HEK293 (cell line): Measurements from ENCODE around the gene BEGAIN.

Experiments
- CTCF ChIA-PET: fragments of 350-600 bp; formaldehyde crosslinking; extraction: SDS; loops from one replicate; lab custom pipeline; 2021; ENCODE audit warnings: antibody characterized with exemption; lab: Yijun Ruan, JAX
- POLR2A ChIA-PET: fragments of 300-600 bp; formaldehyde crosslinking; extraction: SDS; loops from one replicate; lab custom pipeline; 2020; ENCODE audit warnings: antibody characterized with exemption, inconsistent platforms; lab: Yijun Ruan, JAX
- H3K27ac ChIP-seq: fragments of 200-500 bp; sonication (Bioruptor generic); 2 replicates; pipeline ENCODE4 v1.5.1; 2014; ENCODE audit warnings: low read depth, low read length, control low read depth, inconsistent platforms; ENCODE audit errors: extremely low read depth
- H3K36me3 ChIP-seq, 2 experiments: fragments of 200-500 bp in 1 of 2; sonication (Bioruptor generic) in 1 of 2; 1 replicate in 1 of 2; 2 replicates in 1 of 2; pipeline ENCODE4 v1.5.1; 2014 to 2017; ENCODE audit warnings: inconsistent platforms in 2 of 2, low read length in 2 of 2; ENCODE audit not compliant: control insufficient read depth in 2 of 2, insufficient read depth in 1 of 2
- H3K4me1 ChIP-seq: fragments of 200-500 bp; sonication (Bioruptor generic); 2 replicates; pipeline ENCODE4 v1.5.1; 2014; ENCODE audit warnings: mild to moderate bottlenecking, low read length, inconsistent platforms; ENCODE audit not compliant: control insufficient read depth, insufficient read depth
- H3K4me3 ChIP-seq: 2 replicates; pipeline ENCODE4 v1.5.1; 2011; ENCODE audit warnings: low read depth, mild to moderate bottlenecking, control low read depth, low read length, moderate library complexity
- H3K9me3 ChIP-seq: fragments of 200-500 bp; sonication (Bioruptor generic); 2 replicates; pipeline ENCODE4 v1.5.1; 2014; ENCODE audit warnings: low read depth, low read length, inconsistent platforms; ENCODE audit not compliant: control insufficient read depth, insufficient read depth
- BCL11B ChIP-seq: fragments of 450-650 bp; formaldehyde crosslinking; IDR thresholded peaks from 2 replicates; pipeline ENCODE4 v1.5.1; 2016; ENCODE audit warnings: low read depth, missing biosample characterization, missing genetic modification characterization
- HOXA7 ChIP-seq: sonication (generic); formaldehyde crosslinking; IDR thresholded peaks from 2 replicates; pipeline ENCODE4 v1.8.1; 2022; ENCODE audit warnings: missing genetic modification reagents, borderline replicate concordance
- KLF7 ChIP-seq: fragments of 450-650 bp; formaldehyde crosslinking; IDR thresholded peaks from 2 replicates; pipeline ENCODE4 v1.5.1; 2016; ENCODE audit warnings: missing biosample characterization, missing genetic modification characterization, borderline replicate concordance
- SCRT1 ChIP-seq: fragments of 450-650 bp; formaldehyde crosslinking; IDR thresholded peaks from 2 replicates; pipeline ENCODE4 v1.5.1; 2016; ENCODE audit warnings: missing biosample characterization, missing genetic modification characterization, borderline replicate concordance
- ZNF140 ChIP-seq: fragments of 450-650 bp; formaldehyde crosslinking; IDR thresholded peaks from 2 replicates; pipeline ENCODE4 v1.5.1; 2016; ENCODE audit warnings: missing biosample characterization, missing genetic modification characterization
- ZNF146 ChIP-seq: fragments of 450-650 bp; formaldehyde crosslinking; IDR thresholded peaks from 2 replicates; pipeline ENCODE4 v1.5.1; 2016; ENCODE audit warnings: missing biosample characterization, missing genetic modification characterization
- ZNF2 ChIP-seq: fragments of 450-650 bp; formaldehyde crosslinking; IDR thresholded peaks from 2 replicates; pipeline ENCODE4 v1.5.1; 2016; ENCODE audit warnings: missing biosample characterization, missing genetic modification characterization
- ZNF404 ChIP-seq: fragments of 450-650 bp; formaldehyde crosslinking; IDR thresholded peaks from 2 replicates; pipeline ENCODE4 v1.5.1; 2017; ENCODE audit warnings: missing biosample characterization, missing genetic modification characterization
- ZNF624 ChIP-seq: fragments of 450-650 bp; formaldehyde crosslinking; IDR thresholded peaks from 2 replicates; pipeline ENCODE4 v1.5.1; 2017; ENCODE audit warnings: missing biosample characterization, missing genetic modification characterization
- ZNF677 ChIP-seq: fragments of 450-650 bp; IDR thresholded peaks from 2 replicates; pipeline ENCODE4 v1.5.0; 2018; ENCODE audit warnings: missing biosample characterization, mild to moderate bottlenecking, missing genetic modification characterization, moderate library complexity
- ZSCAN30 ChIP-seq: fragments of 450-650 bp; IDR thresholded peaks from 2 replicates; pipeline ENCODE4 v1.5.1; 2018; ENCODE audit warnings: missing biosample characterization, mild to moderate bottlenecking, missing genetic modification characterization, moderate library complexity
- TF ChIP-seq, protein P1 (sequence below): fragments of 450-650 bp; formaldehyde crosslinking; IDR thresholded peaks from 2 replicates; pipeline ENCODE4 v1.5.1; 2017; ENCODE audit warnings: missing biosample characterization, missing genetic modification characterization
- TF ChIP-seq, protein P2 (sequence below): fragments of 450-650 bp; formaldehyde crosslinking; IDR thresholded peaks from 2 replicates; pipeline ENCODE4 v1.5.1; 2016; ENCODE audit warnings: missing biosample characterization, missing genetic modification characterization
- TF ChIP-seq, protein P3 (sequence below): fragments of 450-650 bp; formaldehyde crosslinking; IDR thresholded peaks from 2 replicates; pipeline ENCODE4 v1.5.1; 2016; ENCODE audit warnings: missing biosample characterization, missing genetic modification characterization, borderline replicate concordance
- TF ChIP-seq, protein P4 (sequence below): fragments of 450-650 bp; formaldehyde crosslinking; IDR thresholded peaks from 2 replicates; pipeline ENCODE4 v1.5.1; 2016; ENCODE audit warnings: missing biosample characterization, missing genetic modification characterization, borderline replicate concordance
- TF ChIP-seq, protein P5 (sequence below): fragments of 450-650 bp; formaldehyde crosslinking; IDR thresholded peaks from 2 replicates; pipeline ENCODE4 v1.5.1; 2017; ENCODE audit warnings: missing biosample characterization, mild to moderate bottlenecking, missing genetic modification characterization, moderate library complexity
- TF ChIP-seq, protein P6 (sequence below): fragments of 450-650 bp; formaldehyde crosslinking; IDR thresholded peaks from 2 replicates; pipeline ENCODE4 v1.5.1; 2016; ENCODE audit warnings: missing biosample characterization, missing genetic modification characterization, low read depth
- TF ChIP-seq, protein P7 (sequence below): fragments of 450-650 bp; formaldehyde crosslinking; IDR thresholded peaks from 2 replicates; pipeline ENCODE4 v1.5.1; 2016; ENCODE audit warnings: missing biosample characterization, missing genetic modification characterization

BEGAIN gene

DNA sequence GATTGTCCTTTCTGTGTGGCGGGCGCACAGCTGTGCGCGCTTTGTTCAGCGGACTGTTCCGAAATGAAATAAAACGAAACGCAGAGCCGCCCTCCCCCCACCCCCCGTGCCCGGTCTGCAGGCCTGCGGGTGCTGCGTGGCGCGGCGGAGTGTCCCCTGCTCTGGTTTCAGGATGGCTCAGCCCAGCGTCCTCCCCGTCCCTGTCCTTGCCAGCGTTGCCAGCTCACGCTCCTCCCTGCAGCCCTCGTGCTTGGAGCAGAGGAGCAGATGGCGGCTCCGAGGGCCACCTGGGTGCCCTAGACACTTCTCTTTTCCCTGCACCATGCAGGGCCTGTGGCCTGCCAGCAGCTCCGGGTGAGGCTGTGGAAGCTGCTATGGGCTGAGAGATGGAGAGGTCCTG lies 17.5 kb upstream of the BEGAIN start:
- no peaks in the 10 kb centered on the region for H3K36me3 ChIP-seq
- no peak for TF ChIP-seq BCL11B (tag by site-specific recombination)
- TF ChIP-seq, protein P1, sequence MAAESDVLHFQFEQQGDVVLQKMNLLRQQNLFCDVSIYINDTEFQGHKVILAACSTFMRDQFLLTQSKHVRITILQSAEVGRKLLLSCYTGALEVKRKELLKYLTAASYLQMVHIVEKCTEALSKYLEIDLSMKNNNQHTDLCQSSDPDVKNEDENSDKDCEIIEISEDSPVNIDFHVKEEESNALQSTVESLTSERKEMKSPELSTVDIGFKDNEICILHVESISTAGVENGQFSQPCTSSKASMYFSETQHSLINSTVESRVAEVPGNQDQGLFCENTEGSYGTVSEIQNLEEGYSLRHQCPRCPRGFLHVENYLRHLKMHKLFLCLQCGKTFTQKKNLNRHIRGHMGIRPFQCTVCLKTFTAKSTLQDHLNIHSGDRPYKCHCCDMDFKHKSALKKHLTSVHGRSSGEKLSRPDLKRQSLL (tag by site-specific recombination), result no peak
- TF ChIP-seq, protein P2, sequence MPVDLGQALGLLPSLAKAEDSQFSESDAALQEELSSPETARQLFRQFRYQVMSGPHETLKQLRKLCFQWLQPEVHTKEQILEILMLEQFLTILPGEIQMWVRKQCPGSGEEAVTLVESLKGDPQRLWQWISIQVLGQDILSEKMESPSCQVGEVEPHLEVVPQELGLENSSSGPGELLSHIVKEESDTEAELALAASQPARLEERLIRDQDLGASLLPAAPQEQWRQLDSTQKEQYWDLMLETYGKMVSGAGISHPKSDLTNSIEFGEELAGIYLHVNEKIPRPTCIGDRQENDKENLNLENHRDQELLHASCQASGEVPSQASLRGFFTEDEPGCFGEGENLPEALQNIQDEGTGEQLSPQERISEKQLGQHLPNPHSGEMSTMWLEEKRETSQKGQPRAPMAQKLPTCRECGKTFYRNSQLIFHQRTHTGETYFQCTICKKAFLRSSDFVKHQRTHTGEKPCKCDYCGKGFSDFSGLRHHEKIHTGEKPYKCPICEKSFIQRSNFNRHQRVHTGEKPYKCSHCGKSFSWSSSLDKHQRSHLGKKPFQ (tag by site-specific recombination), result no peak
- no peak for TF ChIP-seq ZSCAN30
- no peak for TF ChIP-seq SCRT1 (tag by site-specific recombination)
- TF ChIP-seq, protein P3, sequence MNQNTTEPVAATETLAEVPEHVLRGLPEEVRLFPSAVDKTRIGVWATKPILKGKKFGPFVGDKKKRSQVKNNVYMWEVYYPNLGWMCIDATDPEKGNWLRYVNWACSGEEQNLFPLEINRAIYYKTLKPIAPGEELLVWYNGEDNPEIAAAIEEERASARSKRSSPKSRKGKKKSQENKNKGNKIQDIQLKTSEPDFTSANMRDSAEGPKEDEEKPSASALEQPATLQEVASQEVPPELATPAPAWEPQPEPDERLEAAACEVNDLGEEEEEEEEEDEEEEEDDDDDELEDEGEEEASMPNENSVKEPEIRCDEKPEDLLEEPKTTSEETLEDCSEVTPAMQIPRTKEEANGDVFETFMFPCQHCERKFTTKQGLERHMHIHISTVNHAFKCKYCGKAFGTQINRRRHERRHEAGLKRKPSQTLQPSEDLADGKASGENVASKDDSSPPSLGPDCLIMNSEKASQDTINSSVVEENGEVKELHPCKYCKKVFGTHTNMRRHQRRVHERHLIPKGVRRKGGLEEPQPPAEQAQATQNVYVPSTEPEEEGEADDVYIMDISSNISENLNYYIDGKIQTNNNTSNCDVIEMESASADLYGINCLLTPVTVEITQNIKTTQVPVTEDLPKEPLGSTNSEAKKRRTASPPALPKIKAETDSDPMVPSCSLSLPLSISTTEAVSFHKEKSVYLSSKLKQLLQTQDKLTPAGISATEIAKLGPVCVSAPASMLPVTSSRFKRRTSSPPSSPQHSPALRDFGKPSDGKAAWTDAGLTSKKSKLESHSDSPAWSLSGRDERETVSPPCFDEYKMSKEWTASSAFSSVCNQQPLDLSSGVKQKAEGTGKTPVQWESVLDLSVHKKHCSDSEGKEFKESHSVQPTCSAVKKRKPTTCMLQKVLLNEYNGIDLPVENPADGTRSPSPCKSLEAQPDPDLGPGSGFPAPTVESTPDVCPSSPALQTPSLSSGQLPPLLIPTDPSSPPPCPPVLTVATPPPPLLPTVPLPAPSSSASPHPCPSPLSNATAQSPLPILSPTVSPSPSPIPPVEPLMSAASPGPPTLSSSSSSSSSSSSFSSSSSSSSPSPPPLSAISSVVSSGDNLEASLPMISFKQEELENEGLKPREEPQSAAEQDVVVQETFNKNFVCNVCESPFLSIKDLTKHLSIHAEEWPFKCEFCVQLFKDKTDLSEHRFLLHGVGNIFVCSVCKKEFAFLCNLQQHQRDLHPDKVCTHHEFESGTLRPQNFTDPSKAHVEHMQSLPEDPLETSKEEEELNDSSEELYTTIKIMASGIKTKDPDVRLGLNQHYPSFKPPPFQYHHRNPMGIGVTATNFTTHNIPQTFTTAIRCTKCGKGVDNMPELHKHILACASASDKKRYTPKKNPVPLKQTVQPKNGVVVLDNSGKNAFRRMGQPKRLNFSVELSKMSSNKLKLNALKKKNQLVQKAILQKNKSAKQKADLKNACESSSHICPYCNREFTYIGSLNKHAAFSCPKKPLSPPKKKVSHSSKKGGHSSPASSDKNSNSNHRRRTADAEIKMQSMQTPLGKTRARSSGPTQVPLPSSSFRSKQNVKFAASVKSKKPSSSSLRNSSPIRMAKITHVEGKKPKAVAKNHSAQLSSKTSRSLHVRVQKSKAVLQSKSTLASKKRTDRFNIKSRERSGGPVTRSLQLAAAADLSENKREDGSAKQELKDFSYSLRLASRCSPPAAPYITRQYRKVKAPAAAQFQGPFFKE, result no peak
- TF ChIP-seq, protein P4, sequence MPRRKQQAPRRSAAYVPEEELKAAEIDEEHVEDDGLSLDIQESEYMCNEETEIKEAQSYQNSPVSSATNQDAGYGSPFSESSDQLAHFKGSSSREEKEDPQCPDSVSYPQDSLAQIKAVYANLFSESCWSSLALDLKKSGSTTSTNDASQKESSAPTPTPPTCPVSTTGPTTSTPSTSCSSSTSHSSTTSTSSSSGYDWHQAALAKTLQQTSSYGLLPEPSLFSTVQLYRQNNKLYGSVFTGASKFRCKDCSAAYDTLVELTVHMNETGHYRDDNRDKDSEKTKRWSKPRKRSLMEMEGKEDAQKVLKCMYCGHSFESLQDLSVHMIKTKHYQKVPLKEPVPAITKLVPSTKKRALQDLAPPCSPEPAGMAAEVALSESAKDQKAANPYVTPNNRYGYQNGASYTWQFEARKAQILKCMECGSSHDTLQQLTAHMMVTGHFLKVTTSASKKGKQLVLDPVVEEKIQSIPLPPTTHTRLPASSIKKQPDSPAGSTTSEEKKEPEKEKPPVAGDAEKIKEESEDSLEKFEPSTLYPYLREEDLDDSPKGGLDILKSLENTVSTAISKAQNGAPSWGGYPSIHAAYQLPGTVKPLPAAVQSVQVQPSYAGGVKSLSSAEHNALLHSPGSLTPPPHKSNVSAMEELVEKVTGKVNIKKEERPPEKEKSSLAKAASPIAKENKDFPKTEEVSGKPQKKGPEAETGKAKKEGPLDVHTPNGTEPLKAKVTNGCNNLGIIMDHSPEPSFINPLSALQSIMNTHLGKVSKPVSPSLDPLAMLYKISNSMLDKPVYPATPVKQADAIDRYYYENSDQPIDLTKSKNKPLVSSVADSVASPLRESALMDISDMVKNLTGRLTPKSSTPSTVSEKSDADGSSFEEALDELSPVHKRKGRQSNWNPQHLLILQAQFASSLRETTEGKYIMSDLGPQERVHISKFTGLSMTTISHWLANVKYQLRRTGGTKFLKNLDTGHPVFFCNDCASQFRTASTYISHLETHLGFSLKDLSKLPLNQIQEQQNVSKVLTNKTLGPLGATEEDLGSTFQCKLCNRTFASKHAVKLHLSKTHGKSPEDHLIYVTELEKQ, result no peak
- ChIA-PET CTCF (no interaction called here), POLR2A (no interaction called here)
- no peak overlapping the region for H3K4me3 ChIP-seq
- H3K9me3 ChIP-seq, result no peaks in the 10 kb centered on the region
- H3K27ac ChIP-seq, result no peak overlapping the region
- no peaks in the 10 kb centered on the region for H3K4me1 ChIP-seq

DNA sequence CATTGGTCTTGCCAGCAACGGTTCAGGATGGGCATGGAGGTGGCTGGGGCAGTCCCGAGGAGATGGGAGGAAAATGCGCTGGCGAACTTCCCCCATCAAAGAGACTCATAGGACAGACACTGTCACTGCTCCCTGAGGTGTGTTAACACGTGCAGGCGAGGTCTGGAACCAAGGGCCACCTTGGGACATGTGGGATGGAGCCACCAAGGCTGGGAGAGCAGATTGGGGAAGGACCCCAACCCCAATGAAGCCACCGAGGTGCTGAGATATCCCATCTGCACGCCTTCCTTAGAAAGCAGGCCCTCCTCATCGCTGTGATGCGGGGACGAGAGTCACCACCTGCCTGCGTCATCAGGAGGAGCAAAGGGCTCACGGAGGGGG lies 16.9 kb upstream of the BEGAIN start:
- ChIA-PET POLR2A (no interaction called here), CTCF (no interaction called here)
- no peaks in the 10 kb centered on the region for H3K9me3 ChIP-seq
- H3K36me3 ChIP-seq, result no peaks in the 10 kb centered on the region
- H3K4me3 ChIP-seq, result no peak overlapping the region
- no peaks in the 10 kb centered on the region for H3K4me1 ChIP-seq
- no peak overlapping the region for H3K27ac ChIP-seq
- TF ChIP-seq ZNF677 (tag by site-specific recombination) (no peak), ZNF140 (tag by site-specific recombination) (no peak), ZNF404 (tag by site-specific recombination) (no peak), ZNF624 (tag by site-specific recombination) (no peak), ZNF2 (tag by site-specific recombination) (no peak), ZNF146 (tag by site-specific recombination) (no peak), HOXA7 (no peak), KLF7 (tag by site-specific recombination) (no peak)
- TF ChIP-seq, protein P5, sequence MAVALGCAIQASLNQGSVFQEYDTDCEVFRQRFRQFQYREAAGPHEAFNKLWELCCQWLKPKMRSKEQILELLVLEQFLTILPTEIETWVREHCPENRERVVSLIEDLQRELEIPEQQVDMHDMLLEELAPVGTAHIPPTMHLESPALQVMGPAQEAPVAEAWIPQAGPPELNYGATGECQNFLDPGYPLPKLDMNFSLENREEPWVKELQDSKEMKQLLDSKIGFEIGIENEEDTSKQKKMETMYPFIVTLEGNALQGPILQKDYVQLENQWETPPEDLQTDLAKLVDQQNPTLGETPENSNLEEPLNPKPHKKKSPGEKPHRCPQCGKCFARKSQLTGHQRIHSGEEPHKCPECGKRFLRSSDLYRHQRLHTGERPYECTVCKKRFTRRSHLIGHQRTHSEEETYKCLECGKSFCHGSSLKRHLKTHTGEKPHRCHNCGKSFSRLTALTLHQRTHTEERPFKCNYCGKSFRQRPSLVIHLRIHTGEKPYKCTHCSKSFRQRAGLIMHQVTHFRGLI (tag by site-specific recombination), result no peak
- TF ChIP-seq, protein P6, sequence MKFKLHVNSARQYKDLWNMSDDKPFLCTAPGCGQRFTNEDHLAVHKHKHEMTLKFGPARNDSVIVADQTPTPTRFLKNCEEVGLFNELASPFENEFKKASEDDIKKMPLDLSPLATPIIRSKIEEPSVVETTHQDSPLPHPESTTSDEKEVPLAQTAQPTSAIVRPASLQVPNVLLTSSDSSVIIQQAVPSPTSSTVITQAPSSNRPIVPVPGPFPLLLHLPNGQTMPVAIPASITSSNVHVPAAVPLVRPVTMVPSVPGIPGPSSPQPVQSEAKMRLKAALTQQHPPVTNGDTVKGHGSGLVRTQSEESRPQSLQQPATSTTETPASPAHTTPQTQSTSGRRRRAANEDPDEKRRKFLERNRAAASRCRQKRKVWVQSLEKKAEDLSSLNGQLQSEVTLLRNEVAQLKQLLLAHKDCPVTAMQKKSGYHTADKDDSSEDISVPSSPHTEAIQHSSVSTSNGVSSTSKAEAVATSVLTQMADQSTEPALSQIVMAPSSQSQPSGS, result no peak
- TF ChIP-seq, protein P7, sequence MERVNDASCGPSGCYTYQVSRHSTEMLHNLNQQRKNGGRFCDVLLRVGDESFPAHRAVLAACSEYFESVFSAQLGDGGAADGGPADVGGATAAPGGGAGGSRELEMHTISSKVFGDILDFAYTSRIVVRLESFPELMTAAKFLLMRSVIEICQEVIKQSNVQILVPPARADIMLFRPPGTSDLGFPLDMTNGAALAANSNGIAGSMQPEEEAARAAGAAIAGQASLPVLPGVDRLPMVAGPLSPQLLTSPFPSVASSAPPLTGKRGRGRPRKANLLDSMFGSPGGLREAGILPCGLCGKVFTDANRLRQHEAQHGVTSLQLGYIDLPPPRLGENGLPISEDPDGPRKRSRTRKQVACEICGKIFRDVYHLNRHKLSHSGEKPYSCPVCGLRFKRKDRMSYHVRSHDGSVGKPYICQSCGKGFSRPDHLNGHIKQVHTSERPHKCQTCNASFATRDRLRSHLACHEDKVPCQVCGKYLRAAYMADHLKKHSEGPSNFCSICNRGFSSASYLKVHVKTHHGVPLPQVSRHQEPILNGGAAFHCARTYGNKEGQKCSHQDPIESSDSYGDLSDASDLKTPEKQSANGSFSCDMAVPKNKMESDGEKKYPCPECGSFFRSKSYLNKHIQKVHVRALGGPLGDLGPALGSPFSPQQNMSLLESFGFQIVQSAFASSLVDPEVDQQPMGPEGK (tag by site-specific recombination), result no peak
